ENCODE data around the gene PHF21A. TPM values are rescaled to one million over a fixed set of nuclear protein-coding genes. Genes with fewer than 3 reads are reported as not detected.
A peak's percentile ranks its signal among the peaks of the same experiment; 100 is the strongest.

Gene PHF21A
- total RNA-seq, 1 experiment from 2014 or later, result 8.2 TPM

GRCh38 chr11:45922425-45923082 is 198.7 kb downstream of the PHF21A start, which contains the start of gene LARGE2:
Gene LARGE2 (plus strand): TSS chr11:45922656. CDS start chr11:45922883, 227 bp downstream.
- no TSS peak for BruUV-seq (replicated peaks)
- intact Hi-C loops (cut with micrococcal nuclease), result no loop called here
- peak within 1 kb of the TSS; percentile 82 for H3K4me3 ChIP-seq (ENCODE audit: low read length)
- DNase-seq (peak; percentile 67), ATAC-seq (peak; percentile 24)
- TF ChIP-seq EZH2phosphoT487 (IDR thresholded peaks at IDR 0.05; ENCODE audit: borderline replicate concordance, low read length) (no peak), EZH2 (IDR thresholded peaks at IDR 0.05; ENCODE audit: low read length, unreplicated experiment) (no peak), CTCF (conservative IDR thresholded peaks at IDR 0.05; ENCODE audit: low read depth, low read length) (no peak)
- ChIA-PET POLR2A (ENCODE audit: unreplicated experiment) (no interaction called here), CTCF (no interaction called here)
- peak within 1 kb of the TSS; percentile 93 for H3K4me2 ChIP-seq (ENCODE audit: low read length)
- H3K36me3 ChIP-seq (ENCODE audit: low read depth, low read length), result no peaks in the 10 kb centered on the region
- H2AFZ ChIP-seq (ENCODE audit: low read length), result peak within 1 kb of the TSS; percentile 90
- H3K79me2 ChIP-seq (ENCODE audit: low read length), result peaks cover 5% of the 10 kb centered on the region
- no peak within 1 kb of the TSS for H3K27ac ChIP-seq (ENCODE audit: low read length)
- H3K9ac ChIP-seq (ENCODE audit: low read length), result peak within 1 kb of the TSS; percentile 75
- no peaks in the 10 kb centered on the region for H3F3A ChIP-seq (ENCODE audit: low read length, unreplicated experiment)
- no peaks in the 10 kb centered on the region for H3K9me2 ChIP-seq (replicated peaks; ENCODE audit: low read length)
- no peaks in the 10 kb centered on the region for H3K4me1 ChIP-seq (ENCODE audit: insufficient read depth, low read length)
- H3K9me3 ChIP-seq (ENCODE audit: low read length), result no peaks in the 10 kb centered on the region
- H4K20me1 ChIP-seq (ENCODE audit: low read length), result no peaks in the 10 kb centered on the region
- H3K27me3 ChIP-seq (ENCODE audit: low read length), result no peaks in the 10 kb centered on the region

- H3K27me3 ChIP-seq (ENCODE audit: low read length), result no peaks in the 10 kb centered on the region
- no peaks in the 10 kb centered on the region for H3K36me3 ChIP-seq (ENCODE audit: low read depth, low read length)
- ATAC-seq, result no peak; the same call in 1 of the 2 replicates
- H3K4me3 ChIP-seq (ENCODE audit: low read length), result peak overlapping the region; percentile 82
- TF ChIP-seq CTCF (conservative IDR thresholded peaks at IDR 0.05; ENCODE audit: low read depth, low read length) (no peak), EZH2 (IDR thresholded peaks at IDR 0.05; ENCODE audit: low read length, unreplicated experiment) (no peak), EZH2phosphoT487 (IDR thresholded peaks at IDR 0.05; ENCODE audit: borderline replicate concordance, low read length) (no peak)
- POLR2A ChIA-PET (ENCODE audit: unreplicated experiment), result interaction anchor here (0.6 kb wide), 1 partner anchor 108 kb away, joined by 3 read pairs; no protein-coding TSS in a partner anchor
- DNase-seq, result peak; percentile 53
- no peaks in the 10 kb centered on the region for H3K9me3 ChIP-seq (ENCODE audit: low read length)
- H3K27ac ChIP-seq (ENCODE audit: low read length), result no peak overlapping the region
- H3K9me2 ChIP-seq (replicated peaks; ENCODE audit: low read length), result no peaks in the 10 kb centered on the region
- peaks cover 13% of the 10 kb centered on the region for H3K79me2 ChIP-seq (ENCODE audit: low read length)
- CTCF ChIA-PET, result interaction anchor here (0.6 kb wide), 1 partner anchor 95 kb away, joined by 4 read pairs; no protein-coding TSS in a partner anchor
- H2AFZ ChIP-seq (ENCODE audit: low read length), result peak overlapping the region; percentile 90
- no TSS peak for BruUV-seq (replicated peaks)
- peaks cover 3% of the 10 kb centered on the region; the same call in 1 of the 2 replicates for H3K4me1 ChIP-seq (ENCODE audit: insufficient read depth, low read length)
- intact Hi-C loops (cut with micrococcal nuclease), result no loop called here
- H4K20me1 ChIP-seq (ENCODE audit: low read length), result no peaks in the 10 kb centered on the region
- peak overlapping the region; percentile 93 for H3K4me2 ChIP-seq (ENCODE audit: low read length)
- H3K9ac ChIP-seq (ENCODE audit: low read length), result peak overlapping the region; percentile 75; the same call in 1 of the 2 replicates
- H3F3A ChIP-seq (ENCODE audit: low read length, unreplicated experiment), result no peaks in the 10 kb centered on the region
Observed at GRCh38 chr11:45921561-45922424, 199.5 kb downstream of the PHF21A start.
